Activated T-helper 9 cell treated with anti-CD3 and anti-CD28 coated beads, Interleukin-2, amount 50 U/mL, for 16 hours (primary cell): ENCODE measurements around the gene ATP6V0B.

Experiments
- DNase-seq: peaks from one replicate; pipeline ENCODE4 v3.0.0-alpha.2; 2020; ENCODE audit warnings: low read depth

Gene ATP6V0B

GRCh38 chr1:43946236-43947060, 28.3 kb upstream of the ATP6V0B start, which contains the start of gene IPO13:
IPO13 (plus strand) TSS chr1:43946950; CDS start chr1:43947601, 651 bp downstream.
- DNase-seq: peak; percentile 90

GRCh38 chr1:43947061-43947873, 27.5 kb upstream of the ATP6V0B start:
- DNase-seq: no peak

- DNase-seq: no peak
Observed at GRCh38 chr1:43947874-43948437, 26.8 kb upstream of the ATP6V0B start.

GRCh38 chr1:43949678-43950077, 25.1 kb upstream of the ATP6V0B start:
- DNase-seq: no peak

- DNase-seq: no peak
Observed at GRCh38 chr1:43951021-43951985, 23.5 kb upstream of the ATP6V0B start.

- DNase-seq: no peak
Observed at GRCh38 chr1:43952731-43953346, 21.9 kb upstream of the ATP6V0B start.

- no peak for DNase-seq
Observed at GRCh38 chr1:43953361-43953760, 21.4 kb upstream of the ATP6V0B start.

- no peak for DNase-seq
Observed at GRCh38 chr1:43954036-43954435, 20.7 kb upstream of the ATP6V0B start.

- no peak for DNase-seq
Observed at GRCh38 chr1:43956234-43956633, 18.5 kb upstream of the ATP6V0B start.

GRCh38 chr1:43957407-43958040, 17.2 kb upstream of the ATP6V0B start:
- no peak for DNase-seq

GRCh38 chr1:43958351-43959255, 16.2 kb upstream of the ATP6V0B start:
- DNase-seq: no peak

- DNase-seq: no peak
Observed at GRCh38 chr1:43960798-43961197, 14.0 kb upstream of the ATP6V0B start.

GRCh38 chr1:43961692-43962091, 13.1 kb upstream of the ATP6V0B start:
- DNase-seq: no peak

GRCh38 chr1:43962324-43962723, 12.4 kb upstream of the ATP6V0B start:
- no peak for DNase-seq

- DNase-seq: no peak
Observed at GRCh38 chr1:43963006-43963405, 11.8 kb upstream of the ATP6V0B start.

GRCh38 chr1:43963890-43964289, 10.9 kb upstream of the ATP6V0B start:
- no peak for DNase-seq

GRCh38 chr1:43965316-43965715, 9.4 kb upstream of the ATP6V0B start:
- DNase-seq: no peak

- DNase-seq: no peak
Observed at GRCh38 chr1:43968348-43968948, 6.3 kb upstream of the ATP6V0B start.

GRCh38 chr1:43969416-43969745, 5.4 kb upstream of the ATP6V0B start:
- DNase-seq: no peak
